Endometrial microvascular endothelial cells (primary cell): Measurements from ENCODE around the gene SCAMP4. TPM values are rescaled to one million over a fixed set of nuclear protein-coding genes. Genes with fewer than 3 reads are reported as not detected.

Experiments
- in situ Hi-C: cut with HindIII; loops from 2 replicates; pipeline ENCODE4 v1.10.0; 2017; ENCODE audit warnings: low sequenced_read_pairs, low pct_unique_long_range_greater_than_20kb; ENCODE audit errors: inconsistent ontology term
- total RNA-seq: library from RNA; depleted of rRNA; stranded (reverse); fragments of >200 nt; gene quantifications from one replicate; pipeline ENCODE4 v1.2.3, GENCODE V29; 2015; ENCODE audit errors: inconsistent ontology term

Gene SCAMP4
- 83.0 TPM for total RNA-seq

GRCh38 chr19:1905110-1905862, at the start of gene SCAMP4, which contains the start of gene ADAT3:
TSS of gene SCAMP4 (plus strand) at chr19:1905399. CDS start at chr19:1915020, 9,621 bp downstream.
TSS of gene ADAT3 (plus strand) at chr19:1905399. CDS start at chr19:1912048, 6,649 bp downstream.
- in situ Hi-C loops = no loop called here

GRCh38 chr19:1855828-1856255, 49.4 kb upstream of the SCAMP4 start:
- in situ Hi-C loops = no loop called here

GRCh38 chr19:1856345-1856697, 48.9 kb upstream of the SCAMP4 start:
- in situ Hi-C loops = no loop called here

GRCh38 chr19:1856698-1857603, 48.2 kb upstream of the SCAMP4 start:
- in situ Hi-C loops = no loop called here

- in situ Hi-C loops = no loop called here
Observed at GRCh38 chr19:1857648-1858326, 47.4 kb upstream of the SCAMP4 start.

- in situ Hi-C loops = no loop called here
Observed at GRCh38 chr19:1858412-1859081, 46.7 kb upstream of the SCAMP4 start.

- in situ Hi-C loops = no loop called here
Observed at GRCh38 chr19:1859331-1859781, 45.8 kb upstream of the SCAMP4 start.

- in situ Hi-C loops = no loop called here
Observed at GRCh38 chr19:1860042-1860775, 45.0 kb upstream of the SCAMP4 start.

- in situ Hi-C loops = no loop called here
Observed at GRCh38 chr19:1860821-1861598, 44.2 kb upstream of the SCAMP4 start.

- in situ Hi-C loops = no loop called here
Observed at GRCh38 chr19:1861599-1862031, 43.6 kb upstream of the SCAMP4 start.

- in situ Hi-C loops = no loop called here
Observed at GRCh38 chr19:1862068-1862423, 43.2 kb upstream of the SCAMP4 start.

GRCh38 chr19:1862424-1863327, 42.5 kb upstream of the SCAMP4 start:
- in situ Hi-C loops = no loop called here

- in situ Hi-C loops = no loop called here
Observed at GRCh38 chr19:1863328-1863637, 41.9 kb upstream of the SCAMP4 start, which contains the start of gene KLF16. TSS of gene KLF16 (minus strand) at chr19:1863579. CDS start at chr19:1863497, 82 bp downstream.

GRCh38 chr19:1863638-1864479, 41.3 kb upstream of the SCAMP4 start:
- in situ Hi-C loops = no loop called here

GRCh38 chr19:1864480-1865171, 40.6 kb upstream of the SCAMP4 start:
- in situ Hi-C loops = no loop called here
